Left cardiac atrium (tissue), 2 donors: ENCODE data around the gene MET. TPM values are rescaled to one million over a fixed set of nuclear protein-coding genes. Genes with fewer than 3 reads are reported as not detected.

Experiments used
- total RNA-seq, 2 donors: library from RNA; stranded (reverse); fragmentation: NEBNext Ultra II Directional; extraction: Animal tissue kit (Norgen Biotek cat#: 25700); gene quantifications; one replicate each; pipeline ENCODE4 v1.2.1, GENCODE V29; 2021
- donor health status: DM: no; HTN: yes; CAD: no; lungs with severe emphysema.
- donor health status: DM: yes; HTN: yes; CAD: no.

The MET gene
- total RNA-seq, 2 donors from 2014 or later = 15.7 to 16.7 TPM

Other genes starting within 250 kb of the MET start
- 100 to 1,000 TPM; 167 to 244 TPM for gene CAV2, start 172.5 kb upstream of the MET start, total RNA-seq
- 100 to 1,000 TPM; 423 to 465 TPM for gene CAV1, start 147.2 kb upstream of the MET start, total RNA-seq
- gene CAPZA2, start 190.4 kb downstream of the MET start, total RNA-seq = 100 to 1,000 TPM; 286 to 403 TPM